RWPE1 (cell line): Measurements from ENCODE around the gene CSPG4.

Source experiments
- CTCF ChIA-PET: fragments of 350-600 bp; sonication (Branson Sonifier 250); formaldehyde crosslinking; extraction: SDS; loops from one replicate; lab custom pipeline; 2021; lab: Yijun Ruan, JAX
- POLR2A ChIA-PET: fragments of 400-600 bp; formaldehyde crosslinking; extraction: SDS; loops from one replicate; lab custom pipeline; 2020; ENCODE audit warnings: antibody characterized with exemption; ENCODE audit not compliant: low non-redundant PET; lab: Yijun Ruan, JAX
- DNase-seq: peaks from one replicate; pipeline ENCODE4 v3.0.0; 2012; ENCODE audit warnings: low spot score
- H3K27ac ChIP-seq: fragments of 450-650 bp; 2 replicates; pipeline ENCODE4 v1.5.1; 2017
- CTCF ChIP-seq: fragments of 450-650 bp; conservative IDR thresholded peaks from 2 replicates; pipeline ENCODE4 v1.5.1; 2017; ENCODE audit warnings: low read depth, mild to moderate bottlenecking

CSPG4 gene

DNA sequence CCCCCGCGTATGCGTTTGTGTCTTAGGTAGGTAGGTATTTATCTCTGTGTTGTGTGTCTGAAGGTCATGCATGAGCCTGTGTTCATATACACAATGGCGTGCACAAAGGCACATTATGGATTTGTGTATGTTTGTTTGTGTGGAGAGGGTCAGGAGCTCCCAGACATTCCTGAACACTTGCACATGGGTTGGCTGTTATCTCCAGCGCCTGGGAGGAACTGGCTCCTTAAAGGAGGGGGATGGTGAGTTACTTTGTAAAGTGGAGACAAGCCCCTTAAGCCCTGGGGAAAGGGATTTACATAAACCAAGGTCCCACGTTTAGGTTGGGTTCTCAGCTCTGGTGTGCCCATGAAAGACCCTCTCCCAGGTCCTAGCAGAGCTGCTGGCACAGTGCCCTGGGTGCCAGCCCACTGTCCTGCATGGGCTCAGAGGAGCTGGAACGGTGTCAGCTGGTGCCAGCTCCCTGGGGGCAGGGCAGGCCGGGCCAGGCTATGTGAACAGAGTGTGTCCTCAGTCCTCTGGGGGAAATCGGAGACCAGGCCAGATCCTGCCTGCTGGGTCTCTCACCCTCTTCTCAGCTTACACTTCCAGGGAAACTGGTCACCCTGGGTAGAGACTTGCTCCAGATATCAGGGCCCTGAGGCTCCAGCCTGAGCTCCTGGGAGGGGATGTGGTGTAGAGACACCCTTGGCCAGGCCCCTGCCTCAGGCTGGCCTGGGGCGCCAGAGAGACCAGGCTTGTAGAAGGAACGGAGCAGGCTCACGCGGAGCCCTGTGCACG, 39.8 kb downstream of the CSPG4 start:
- no peak for DNase-seq
- ChIA-PET CTCF (interaction anchor here (0.9 kb wide), 1 partner anchor 26 kb away, joined by 3 read pairs; no protein-coding TSS in a partner anchor), POLR2A (interaction anchor here (1.5 kb wide), 2 partner anchors 12 to 21 kb away, joined by 4 read pairs; no protein-coding TSS in a partner anchor)
- peak overlapping the region; percentile 98 for H3K27ac ChIP-seq
- TF ChIP-seq CTCF, result no peak

DNA sequence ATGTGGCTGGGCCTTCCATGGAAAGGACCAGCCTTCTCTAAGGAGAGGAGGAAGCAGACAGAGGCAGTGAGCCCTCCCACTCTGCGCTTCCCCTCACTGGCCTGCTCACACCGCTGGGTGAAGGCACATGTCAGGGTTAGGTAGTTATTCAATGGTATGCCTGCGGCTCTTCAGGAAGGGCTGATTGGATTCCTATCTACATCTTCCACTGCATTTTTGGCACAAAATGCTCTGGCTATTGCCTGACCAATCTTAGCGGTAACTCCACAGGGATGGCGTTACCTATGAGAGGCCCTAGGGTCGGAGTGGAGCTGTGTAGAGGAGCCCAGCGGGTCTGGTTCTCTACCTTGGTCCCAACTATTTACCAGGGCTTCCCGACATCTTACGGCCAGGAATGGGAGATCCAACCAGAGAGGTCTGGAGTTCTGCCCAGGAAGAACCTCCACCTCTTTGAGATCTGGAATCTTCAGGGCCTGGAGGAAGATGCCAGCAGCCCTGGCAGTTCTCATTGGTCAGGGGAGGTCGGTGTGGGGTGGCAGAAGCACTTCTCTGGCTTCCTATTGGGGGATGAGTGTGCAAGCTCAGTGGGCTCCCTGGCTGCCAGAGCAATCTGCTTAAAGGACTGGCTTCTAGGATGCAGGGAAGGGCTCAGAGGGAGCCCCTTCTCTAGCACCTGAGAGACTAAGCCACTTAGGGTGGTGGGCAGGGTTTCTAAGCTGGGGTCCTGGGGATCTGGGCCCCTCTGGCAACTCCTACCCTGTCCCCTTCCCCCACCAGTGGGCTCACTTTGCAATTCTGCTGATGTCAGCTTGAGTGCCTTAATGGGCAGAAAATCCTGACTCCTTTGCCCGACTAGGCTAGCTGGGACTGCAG, 40.7 kb downstream of the CSPG4 start:
- H3K27ac ChIP-seq, result peak overlapping the region; percentile 98
- POLR2A ChIA-PET, result interaction anchor here (0.5 to 1.5 kb wide), 3 partner anchors 11 to 76 kb away, joined by 4 read pairs; no protein-coding TSS in a partner anchor
- CTCF ChIA-PET, result interaction anchor here (0.9 to 1.2 kb wide), 3 partner anchors 11 to 163 kb away, joined by 3 to 6 read pairs (median 4); no protein-coding TSS in a partner anchor

DNA sequence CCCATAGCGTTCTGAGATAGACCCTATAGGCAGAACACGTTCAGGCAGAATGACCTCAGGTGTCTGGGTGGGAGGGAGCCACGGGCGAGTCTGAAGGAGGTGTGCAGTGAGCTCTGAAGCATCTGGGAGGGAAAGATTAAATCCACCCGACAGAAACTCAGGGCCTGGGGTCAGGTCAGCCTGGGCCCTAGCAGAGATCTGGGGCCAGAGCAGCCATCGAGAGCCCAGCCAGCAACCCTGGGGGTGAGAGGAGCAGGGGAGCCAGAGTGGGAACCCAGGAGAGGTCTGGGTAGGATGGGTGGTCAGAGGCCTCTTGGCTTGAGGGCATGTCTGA, 42.8 kb downstream of the CSPG4 start:
- ChIA-PET POLR2A (no interaction called here), CTCF (interaction anchor here (1.0 kb wide), 1 partner anchor 31 kb away, joined by 8 read pairs; no protein-coding TSS in a partner anchor)
- no peak for TF ChIP-seq CTCF
- no peak for DNase-seq
- H3K27ac ChIP-seq, result peak overlapping the region; percentile 98

More for the DNA sequence above, 40.7 kb downstream of the CSPG4 start:
- no peak for DNase-seq
- no peak for TF ChIP-seq CTCF

DNA sequence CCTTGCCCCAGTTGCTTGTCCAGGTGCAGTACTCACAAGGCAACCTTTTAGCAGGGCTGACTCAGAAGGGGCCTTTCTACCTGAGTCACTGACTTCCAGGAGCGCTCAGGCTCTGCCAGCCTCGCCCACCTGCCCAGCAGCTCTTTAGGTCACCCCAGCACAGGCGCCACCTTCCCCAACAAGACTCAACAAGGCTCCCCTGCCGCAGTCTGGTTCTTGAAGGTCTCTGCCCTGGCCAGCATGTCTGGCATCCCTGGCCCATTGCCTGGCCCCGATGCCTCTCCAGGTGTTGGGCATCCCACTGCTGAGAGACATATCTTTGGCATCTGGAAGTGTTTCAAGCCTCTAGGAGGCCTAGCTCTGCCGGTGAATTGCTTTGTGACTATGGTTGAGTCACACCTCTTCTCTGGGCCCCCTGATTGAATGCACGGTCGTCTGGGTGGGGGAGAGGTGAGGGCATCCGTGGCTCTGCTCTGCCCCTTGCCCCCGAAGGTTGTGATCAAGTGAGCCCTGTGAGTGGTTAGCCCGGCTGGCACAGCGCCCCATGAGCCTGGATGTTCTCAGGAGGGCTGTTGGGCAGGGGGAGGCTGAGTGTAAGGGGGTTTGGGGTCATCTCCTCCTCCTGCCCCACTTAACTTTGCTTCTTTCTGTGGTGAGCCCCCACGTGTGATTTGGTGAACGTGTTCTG, 43.3 kb downstream of the CSPG4 start:
- POLR2A ChIA-PET, result interaction anchor here (1.2 kb wide), 1 partner anchor 29 kb away, joined by 7 read pairs; the partner anchor contains the start of gene IMP3
- CTCF ChIA-PET, result interaction anchor here (1.0 kb wide), 1 partner anchor 31 kb away, joined by 8 read pairs; no protein-coding TSS in a partner anchor
- H3K27ac ChIP-seq, result peak overlapping the region; percentile 98
- DNase-seq, result peak; percentile 93
- TF ChIP-seq CTCF, result no peak

DNA sequence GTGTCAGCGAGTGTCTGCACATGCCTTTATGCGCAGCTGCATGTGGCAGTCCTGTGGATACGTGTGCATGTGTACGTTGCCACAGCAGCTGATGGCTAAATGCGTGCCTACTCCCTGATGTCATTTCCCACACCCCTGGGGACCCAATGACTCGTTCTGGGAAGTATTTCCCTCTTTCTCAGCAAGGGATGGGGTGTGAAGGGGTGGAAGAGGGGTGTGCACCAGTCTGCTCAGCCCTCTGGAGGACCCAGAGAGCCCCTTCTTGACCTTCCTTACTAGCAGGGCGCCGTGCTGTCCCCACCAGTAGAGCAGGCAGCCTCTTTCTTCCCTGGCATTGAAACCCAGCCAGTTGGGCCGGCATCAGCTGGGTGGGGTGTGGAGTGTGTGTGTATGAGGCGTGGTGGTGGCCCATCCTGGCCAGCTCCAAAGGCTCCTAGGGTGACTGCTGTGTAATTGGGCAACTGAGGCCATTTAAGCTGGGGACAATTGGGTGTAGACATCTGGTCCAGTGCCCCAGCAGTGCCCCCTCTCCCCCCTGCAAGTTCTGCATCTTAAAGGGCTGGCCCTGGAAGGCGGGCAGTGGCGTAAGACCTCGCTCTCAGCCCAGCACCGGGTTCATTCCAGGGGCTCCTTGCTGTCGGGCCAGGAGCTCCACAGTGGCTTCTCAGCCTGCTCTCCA, 45.7 kb downstream of the CSPG4 start:
- ChIA-PET POLR2A (interaction anchor here (0.7 to 0.8 kb wide), 2 partner anchors 17 to 27 kb away, joined by 3 read pairs; partner anchors contain the start of gene IMP3), CTCF (interaction anchor here (0.7 to 1.4 kb wide), 4 partner anchors 14 to 896 kb away, joined by 3 to 5 read pairs (median 4); partner anchors contain the start of gene SNX33)
- TF ChIP-seq CTCF, result no peak
- DNase-seq, result peak; percentile 99
- H3K27ac ChIP-seq, result peak overlapping the region; percentile 98
